DND-41 (cell line): ENCODE results near the gene POLD2.

Source experiments
- EZH2 ChIP-seq: IDR thresholded peaks from 3 replicates; pipeline ENCODE4 v1.6.1; 2012; ENCODE audit warnings: borderline replicate concordance, low read depth, mild to moderate bottlenecking, moderate library complexity, low read length, inconsistent platforms; ENCODE audit not compliant: severe bottlenecking
- TF ChIP-seq, protein P1 (sequence below): IDR thresholded peaks from 2 replicates; pipeline ENCODE4 v1.5.1; 2012; ENCODE audit warnings: borderline replicate concordance, low read length, moderate library complexity, mild to moderate bottlenecking; ENCODE audit not compliant: poor library complexity, severe bottlenecking; ENCODE audit errors: extremely low read depth

GRCh38 chr7:44086627-44087026 is 36.7 kb downstream of the POLD2 start:
- TF ChIP-seq, protein P1, sequence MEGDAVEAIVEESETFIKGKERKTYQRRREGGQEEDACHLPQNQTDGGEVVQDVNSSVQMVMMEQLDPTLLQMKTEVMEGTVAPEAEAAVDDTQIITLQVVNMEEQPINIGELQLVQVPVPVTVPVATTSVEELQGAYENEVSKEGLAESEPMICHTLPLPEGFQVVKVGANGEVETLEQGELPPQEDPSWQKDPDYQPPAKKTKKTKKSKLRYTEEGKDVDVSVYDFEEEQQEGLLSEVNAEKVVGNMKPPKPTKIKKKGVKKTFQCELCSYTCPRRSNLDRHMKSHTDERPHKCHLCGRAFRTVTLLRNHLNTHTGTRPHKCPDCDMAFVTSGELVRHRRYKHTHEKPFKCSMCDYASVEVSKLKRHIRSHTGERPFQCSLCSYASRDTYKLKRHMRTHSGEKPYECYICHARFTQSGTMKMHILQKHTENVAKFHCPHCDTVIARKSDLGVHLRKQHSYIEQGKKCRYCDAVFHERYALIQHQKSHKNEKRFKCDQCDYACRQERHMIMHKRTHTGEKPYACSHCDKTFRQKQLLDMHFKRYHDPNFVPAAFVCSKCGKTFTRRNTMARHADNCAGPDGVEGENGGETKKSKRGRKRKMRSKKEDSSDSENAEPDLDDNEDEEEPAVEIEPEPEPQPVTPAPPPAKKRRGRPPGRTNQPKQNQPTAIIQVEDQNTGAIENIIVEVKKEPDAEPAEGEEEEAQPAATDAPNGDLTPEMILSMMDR = no peak
- TF ChIP-seq EZH2 = no peak
